D721Med (cell line): ENCODE measurements around the gene BDKRB1.

ENCODE experiments used
- DNase-seq: peaks from one replicate; pipeline ENCODE4 v3.0.0; 2011; ENCODE audit warnings: low spot score; ENCODE audit not compliant: insufficient read length
- FAIRE-seq: peaks from 2 replicates; lab custom pipeline; 2011; peaks lifted over from hg19 to GRCh38; lab: Jason Lieb, UNC
- CTCF ChIP-seq: IDR thresholded peaks from 2 replicates; pipeline ENCODE4 v1.5.1; 2012; ENCODE audit warnings: mild to moderate bottlenecking, control low read depth; ENCODE audit not compliant: insufficient read depth; ENCODE audit errors: missing control alignments

BDKRB1 gene

GRCh38 chr14:96265383-96266095, 9.5 kb downstream of the BDKRB1 start:
- TF ChIP-seq CTCF = no peak
- no peak for DNase-seq
- FAIRE-seq = no peak

GRCh38 chr14:96267336-96267735, 11.3 kb downstream of the BDKRB1 start:
- no peak for TF ChIP-seq CTCF
- DNase-seq = no peak
- no peak for FAIRE-seq

GRCh38 chr14:96267916-96268315, 11.9 kb downstream of the BDKRB1 start:
- TF ChIP-seq CTCF = no peak
- no peak for FAIRE-seq
- DNase-seq = no peak

- FAIRE-seq (no peak), DNase-seq (no peak)
- TF ChIP-seq CTCF = no peak
These were observed 12.7 kb downstream of the BDKRB1 start for GRCh38 chr14:96268431-96269358.

- no peak for FAIRE-seq
- no peak for DNase-seq
- TF ChIP-seq CTCF = no peak
These were observed 13.3 kb downstream of the BDKRB1 start for GRCh38 chr14:96269359-96269710.

GRCh38 chr14:96270565-96271420, 14.8 kb downstream of the BDKRB1 start:
- no peak for TF ChIP-seq CTCF
- FAIRE-seq (no peak), DNase-seq (no peak)
